HEK293 (cell line): ENCODE results near the gene IDI2.

Source experiments
- CTCF ChIP-seq: fragments of 450-650 bp; formaldehyde crosslinking; IDR thresholded peaks from 2 replicates; pipeline ENCODE4 v1.5.1; 2016; ENCODE audit warnings: missing biosample characterization, missing genetic modification characterization
- ELK4 ChIP-seq: IDR thresholded peaks from 2 replicates; pipeline ENCODE4 v1.6.1; 2011; ENCODE audit warnings: mild to moderate bottlenecking, low read depth, low read length, borderline replicate concordance
- GLIS2 ChIP-seq: fragments of 450-650 bp; formaldehyde crosslinking; IDR thresholded peaks from 2 replicates; pipeline ENCODE4 v1.5.1; 2016; ENCODE audit warnings: missing biosample characterization, missing genetic modification characterization
- YY1 ChIP-seq: fragments of 450-650 bp; formaldehyde crosslinking; IDR thresholded peaks from 2 replicates; pipeline ENCODE4 v1.5.1; 2018; ENCODE audit warnings: missing biosample characterization, missing genetic modification characterization
- ZNF274 ChIP-seq, 2 experiments: fragments of 200-500 bp in 1 of 2; fragments of 450-650 bp in 1 of 2; sonication (Bioruptor generic) in 1 of 2; formaldehyde crosslinking in 1 of 2; IDR thresholded peaks; 2 replicates each; pipeline versions ENCODE4 v1.5.1 to v1.6.1; 2014 to 2016; ENCODE audit warnings: borderline replicate concordance in 1 of 2, inconsistent platforms in 1 of 2, low read length in 1 of 2, missing biosample characterization in 1 of 2, missing genetic modification characterization in 1 of 2
- ZNF544 ChIP-seq: fragments of 450-650 bp; formaldehyde crosslinking; IDR thresholded peaks from 2 replicates; pipeline ENCODE4 v1.5.0; 2017; ENCODE audit warnings: missing biosample characterization, missing genetic modification characterization

GRCh38 chr10:1054684-1055083, 29.0 kb upstream of the IDI2 start:
- TF ChIP-seq GLIS2 (no peak), CTCF (tag by site-specific recombination) (no peak), YY1 (tag by site-specific recombination) (no peak), ZNF544 (tag by site-specific recombination) (no peak), ELK4 (no peak), ZNF274 (IDR thresholded peaks at IDR 0.05; ENCODE audit: low read length) (no peak), ZNF274 (tag by site-specific recombination; IDR thresholded peaks at IDR 0.05; ENCODE audit: borderline replicate concordance) (no peak)
